H9 (cell line): ENCODE measurements around the gene MT1X. TPM values are rescaled to one million over a fixed set of nuclear protein-coding genes. Genes with fewer than 3 reads are reported as not detected.

Experiments used
- DNase-seq: peaks from one replicate; pipeline ENCODE4 v3.0.0-alpha.2; 2017
- H2AFZ ChIP-seq: one replicate; pipeline ENCODE4 v1.6.1; 2013; ENCODE audit warnings: mild to moderate bottlenecking, low read length, control low read depth, moderate library complexity
- H2AK5ac ChIP-seq: 2 replicates; pipeline ENCODE4 v1.6.1; 2013; ENCODE audit warnings: low read length, control low read depth, mixed read lengths; ENCODE audit not compliant: insufficient read length
- H2BK120ac ChIP-seq: one replicate; pipeline ENCODE4 v1.6.1; 2013; ENCODE audit warnings: low read depth, mild to moderate bottlenecking, low read length, control low read depth, inconsistent platforms; ENCODE audit not compliant: poor library complexity, severe bottlenecking
- H2BK12ac ChIP-seq: 2 replicates; pipeline ENCODE4 v1.6.1; 2013; ENCODE audit warnings: low read length, control low read depth, mixed read lengths, low read depth; ENCODE audit not compliant: insufficient read length
- H2BK15ac ChIP-seq: 2 replicates; pipeline ENCODE4 v1.6.1; 2013; ENCODE audit warnings: low read depth, low read length, control low read depth
- H2BK20ac ChIP-seq: one replicate; pipeline ENCODE4 v1.6.1; 2013; ENCODE audit warnings: low read depth, mild to moderate bottlenecking, low read length, control low read depth, inconsistent platforms; ENCODE audit not compliant: poor library complexity, severe bottlenecking
- H2BK5ac ChIP-seq: 2 replicates; pipeline ENCODE4 v1.6.1; 2013; ENCODE audit warnings: low read length, control low read depth, mixed read lengths; ENCODE audit not compliant: insufficient read length
- H3K14ac ChIP-seq: 2 replicates; pipeline ENCODE4 v1.6.1; 2013; ENCODE audit warnings: low read length, control low read depth; ENCODE audit not compliant: insufficient read depth
- H3K18ac ChIP-seq: 2 replicates; pipeline ENCODE4 v1.6.1; 2013; ENCODE audit warnings: low read depth, mild to moderate bottlenecking, mixed read lengths, low read length, control low read depth; ENCODE audit not compliant: insufficient read length
- H3K23ac ChIP-seq: 2 replicates; pipeline ENCODE4 v1.6.1; 2013; ENCODE audit warnings: low read length, control low read depth, mixed read lengths, low read depth; ENCODE audit not compliant: insufficient read length
- H3K23me2 ChIP-seq: 2 replicates; pipeline ENCODE4 v1.6.1; 2013; ENCODE audit warnings: low read depth, mild to moderate bottlenecking, mixed read lengths, low read length, control low read depth; ENCODE audit not compliant: insufficient read length, poor library complexity, severe bottlenecking
- H3K27ac ChIP-seq: 2 replicates; pipeline ENCODE4 v1.5.1; 2013; ENCODE audit warnings: low read length, control low read depth, mixed read lengths, low read depth; ENCODE audit not compliant: insufficient read length
- H3K27me3 ChIP-seq: 2 replicates; pipeline ENCODE4 v1.6.1; 2013; ENCODE audit warnings: low read length, control low read depth, inconsistent platforms; ENCODE audit not compliant: insufficient read depth
- H3K4ac ChIP-seq: 2 replicates; pipeline ENCODE4 v1.6.1; 2013; ENCODE audit warnings: low read depth, mild to moderate bottlenecking, control low read depth, inconsistent platforms, low read length, moderate library complexity
- H3K4me1 ChIP-seq: 2 replicates; pipeline ENCODE4 v1.6.1; 2013; ENCODE audit warnings: low read length, control low read depth, inconsistent platforms; ENCODE audit not compliant: insufficient read depth
- H3K4me2 ChIP-seq: 2 replicates; pipeline ENCODE4 v1.6.1; 2013; ENCODE audit warnings: low read length, control low read depth, mixed read lengths; ENCODE audit not compliant: insufficient read length, insufficient read depth
- H3K56ac ChIP-seq: 2 replicates; pipeline ENCODE4 v1.6.1; 2013; ENCODE audit warnings: low read depth, mild to moderate bottlenecking, mixed read lengths, low read length, control low read depth; ENCODE audit not compliant: insufficient read length
- H3K79me1 ChIP-seq: 2 replicates; pipeline ENCODE4 v1.6.1; 2013; ENCODE audit warnings: low read depth, mild to moderate bottlenecking, moderate library complexity, low read length, control low read depth, inconsistent platforms; ENCODE audit not compliant: insufficient read depth, poor library complexity, severe bottlenecking
- H3K79me2 ChIP-seq: 2 replicates; pipeline ENCODE4 v1.6.1; 2013; ENCODE audit warnings: low read length, control low read depth, inconsistent platforms; ENCODE audit not compliant: insufficient read depth
- H3K9ac ChIP-seq: 2 replicates; pipeline ENCODE4 v1.6.1; 2013; ENCODE audit warnings: low read length, control low read depth, mixed read lengths; ENCODE audit not compliant: insufficient read length; ENCODE audit errors: extremely low read depth
- H3K9me3 ChIP-seq: one replicate; pipeline ENCODE4 v1.6.1; 2013; ENCODE audit warnings: low read depth, low read length, inconsistent platforms; ENCODE audit not compliant: control insufficient read depth
- H3T11ph ChIP-seq: one replicate; pipeline ENCODE4 v1.6.1; 2013; ENCODE audit warnings: mild to moderate bottlenecking, low read length, control low read depth, inconsistent platforms
- H4K20me1 ChIP-seq: one replicate; pipeline ENCODE4 v1.6.1; 2013; ENCODE audit not compliant: control insufficient read depth, insufficient read length, insufficient read depth
- H4K5ac ChIP-seq: 2 replicates; pipeline ENCODE4 v1.6.1; 2013; ENCODE audit warnings: low read depth, mild to moderate bottlenecking, mixed read lengths, low read length, control low read depth; ENCODE audit not compliant: insufficient read length
- H4K8ac ChIP-seq: replicated peaks from 2 replicates; pipeline ENCODE4 v1.6.1; 2013; ENCODE audit warnings: low read length, control low read depth, mixed read lengths, low read depth; ENCODE audit not compliant: insufficient read length
- H4K91ac ChIP-seq: 2 replicates; pipeline ENCODE4 v1.6.1; 2013; ENCODE audit warnings: low read depth, mild to moderate bottlenecking, moderate library complexity, mixed read lengths, low read length, control low read depth; ENCODE audit not compliant: insufficient read length
- H3K27ac Mint-ChIP-seq, 3 experiments: 2 replicates in 2 of 3; 3 replicates in 1 of 3; pipeline ENCODE4 v1.8.0; 2020 to 2021; ENCODE audit warnings: mixed read lengths in 3 of 3, mild to moderate bottlenecking in 1 of 3, moderate library complexity in 1 of 3
- H3K27me3 Mint-ChIP-seq: 2 replicates; pipeline ENCODE4 v1.8.0; 2021; ENCODE audit warnings: low read depth, mild to moderate bottlenecking, moderate library complexity, mixed read lengths
- H3K36me3 Mint-ChIP-seq, 3 experiments: 2 replicates in 2 of 3; 3 replicates in 1 of 3; pipeline ENCODE4 v1.8.0; 2020 to 2021; ENCODE audit warnings: low read depth in 3 of 3, mixed read lengths in 3 of 3; ENCODE audit not compliant: insufficient read depth in 1 of 3
- H3K4me1 Mint-ChIP-seq, 2 experiments: 2 replicates each; pipeline ENCODE4 v1.8.0; 2020; ENCODE audit warnings: mixed read lengths in 2 of 2
- H3K4me3 Mint-ChIP-seq, 2 experiments: 2 replicates in 1 of 2; 3 replicates in 1 of 2; pipeline ENCODE4 v1.8.0; 2020 to 2021; ENCODE audit warnings: mild to moderate bottlenecking in 2 of 2, mixed read lengths in 2 of 2, moderate library complexity in 1 of 2
- H3K9me3 Mint-ChIP-seq, 2 experiments: 2 replicates in 1 of 2; 3 replicates in 1 of 2; pipeline ENCODE4 v1.8.0; 2020; ENCODE audit warnings: mild to moderate bottlenecking in 2 of 2, mixed read lengths in 2 of 2, moderate library complexity in 1 of 2
- WGBS: extraction: QIAGEN DNeasy Blood & Tissue Kit; methylation state at CpG from one replicate; pipeline ENCODE4 v1.1.7; 2013; ENCODE audit warnings: missing lambda C conversion rate, low lambda C conversion rate, mixed read lengths; ENCODE audit not compliant: insufficient read length; ENCODE audit errors: extremely low coverage; 5-methylcytosine and 5-hydroxymethylcytosine counted together
- total RNA-seq: library from RNA; stranded (reverse); gene quantifications from 2 replicates; pipeline ENCODE4 v1.2.1, GENCODE V29; 2021
- TF ChIP-seq, protein P1 (sequence below): fragments of 200-600 bp; sonication (generic); conservative IDR thresholded peaks from 3 replicates; pipeline ENCODE4 v1.8.0; 2021; ENCODE audit warnings: antibody characterized with exemption, mild to moderate bottlenecking

The MT1X gene
- total RNA-seq, 1 experiment from 2014 or later, result 32.1 TPM

DNA sequence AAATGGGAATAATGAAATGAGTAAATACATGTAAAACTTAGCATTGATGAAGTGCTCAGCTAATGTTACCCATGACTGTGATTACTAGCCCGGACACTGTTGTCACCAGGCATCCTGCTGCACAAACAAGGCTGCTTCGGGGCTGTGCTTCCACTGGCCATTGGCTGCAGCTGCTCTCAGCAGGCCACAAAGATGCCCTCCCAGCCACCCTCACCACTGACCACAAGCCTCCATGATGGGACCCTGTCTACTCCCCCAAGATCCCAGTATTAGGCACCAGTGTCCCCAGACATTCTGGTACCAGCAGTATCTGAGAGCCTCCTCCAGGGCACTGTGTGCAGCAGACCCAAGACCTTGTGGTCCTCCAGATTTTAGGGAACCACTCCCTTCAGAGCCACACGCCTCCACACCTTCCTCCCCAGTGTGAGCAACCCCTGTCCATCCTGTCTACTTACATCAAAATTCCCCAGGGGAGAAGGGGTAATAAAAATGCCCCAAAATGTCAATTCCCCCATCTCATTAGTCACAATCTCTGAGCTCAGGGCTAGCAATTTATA lies 28.0 kb downstream of the MT1X start:
- Histone ChIP-seq H3K4ac (no peak overlapping the region), H2BK12ac (no peak overlapping the region), H3K9me3 (no peaks in the 10 kb centered on the region), H2AK5ac (no peak overlapping the region), H3K14ac (no peak overlapping the region), H3K27me3 (no peaks in the 10 kb centered on the region; the same call in 1 of the 2 replicates), H3K79me1 (no peaks in the 10 kb centered on the region), H3T11ph (no peak overlapping the region), H4K91ac (no peak overlapping the region), H4K8ac (no peak overlapping the region), H3K9ac (no peak overlapping the region), H2BK15ac (no peak overlapping the region), H2BK20ac (no peak overlapping the region), H3K23me2 (no peaks in the 10 kb centered on the region), H2BK120ac (no peak overlapping the region), H2AFZ (no peak overlapping the region), H3K79me2 (no peaks in the 10 kb centered on the region), H3K23ac (no peak overlapping the region), H3K56ac (no peak overlapping the region), H3K4me1 (no peaks in the 10 kb centered on the region), H4K5ac (no peak overlapping the region), H3K27ac (no peak overlapping the region), H4K20me1 (no peaks in the 10 kb centered on the region), H2BK5ac (no peak overlapping the region), H3K4me2 (no peak overlapping the region), H3K18ac (no peak overlapping the region)
- Mint-ChIP-seq H3K9me3 (peaks cover 0 to 4% of the 10 kb centered on the region in 2 experiments; a peak in 2 of 5 replicates), H3K27ac (no peak overlapping the region), H3K4me3 (no peak overlapping the region), H3K4me1 (peaks cover 13% of the 10 kb centered on the region in 2 experiments), H3K27me3 (peaks cover 27% of the 10 kb centered on the region), H3K36me3 (no peaks in the 10 kb centered on the region)
- whole genome bisulfite sequencing, result no CpG with 5 or more reads among the region's 3 CpGs
- TF ChIP-seq, protein P1, sequence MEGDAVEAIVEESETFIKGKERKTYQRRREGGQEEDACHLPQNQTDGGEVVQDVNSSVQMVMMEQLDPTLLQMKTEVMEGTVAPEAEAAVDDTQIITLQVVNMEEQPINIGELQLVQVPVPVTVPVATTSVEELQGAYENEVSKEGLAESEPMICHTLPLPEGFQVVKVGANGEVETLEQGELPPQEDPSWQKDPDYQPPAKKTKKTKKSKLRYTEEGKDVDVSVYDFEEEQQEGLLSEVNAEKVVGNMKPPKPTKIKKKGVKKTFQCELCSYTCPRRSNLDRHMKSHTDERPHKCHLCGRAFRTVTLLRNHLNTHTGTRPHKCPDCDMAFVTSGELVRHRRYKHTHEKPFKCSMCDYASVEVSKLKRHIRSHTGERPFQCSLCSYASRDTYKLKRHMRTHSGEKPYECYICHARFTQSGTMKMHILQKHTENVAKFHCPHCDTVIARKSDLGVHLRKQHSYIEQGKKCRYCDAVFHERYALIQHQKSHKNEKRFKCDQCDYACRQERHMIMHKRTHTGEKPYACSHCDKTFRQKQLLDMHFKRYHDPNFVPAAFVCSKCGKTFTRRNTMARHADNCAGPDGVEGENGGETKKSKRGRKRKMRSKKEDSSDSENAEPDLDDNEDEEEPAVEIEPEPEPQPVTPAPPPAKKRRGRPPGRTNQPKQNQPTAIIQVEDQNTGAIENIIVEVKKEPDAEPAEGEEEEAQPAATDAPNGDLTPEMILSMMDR, result no peak
- DNase-seq, result no peak
